ENCODE measurements around the gene NTM.

- TF ChIP-seq FOXM1 (IDR thresholded peaks at IDR 0.05; ENCODE audit: borderline replicate concordance) (no peak), SUZ12 (IDR thresholded peaks at IDR 0.05) (no peak), HDGF (IDR thresholded peaks at IDR 0.05; ENCODE audit: borderline replicate concordance) (no peak), BHLHE40 (IDR thresholded peaks at IDR 0.05; ENCODE audit: borderline replicate concordance) (no peak), ELF4 (IDR thresholded peaks at IDR 0.05) (no peak), FOXK2 (IDR thresholded peaks at IDR 0.05) (no peak), TARDBP (IDR thresholded peaks at IDR 0.05) (no peak), SP1 (IDR thresholded peaks at IDR 0.05) (no peak), PKNOX1 (IDR thresholded peaks at IDR 0.05) (no peak), FOXA1 (IDR thresholded peaks at IDR 0.05) (no peak)
Measured at GRCh38 chr11:131654849-131655248, 284.4 kb downstream of the NTM start.
